Upper lobe of left lung (tissue), 6 donors: ENCODE results near the gene RAB8B. TPM values are rescaled to one million over a fixed set of nuclear protein-coding genes. Genes with fewer than 3 reads are reported as not detected.

Experiments
- ATAC-seq, 2 donors: fragments of 200-7000 bp; cut with Tn5 transposase; one replicate each; pipeline ENCODE4 v1.9.1; 2022; ENCODE audit warnings: mild to moderate bottlenecking in 2 of 2, moderate library complexity in 2 of 2; ENCODE audit not compliant: low FRiP score in 2 of 2
- DNase-seq, 2 donors: peaks; one replicate each; pipeline ENCODE4 v3.0.0-alpha.2; 2019 to 2020
- H3K27ac ChIP-seq, 4 donors: fragments of 200-600 bp; sonication (generic); one replicate each; pipeline ENCODE4 v1.5.1; 2016 to 2019
- H3K27me3 ChIP-seq, 4 donors: fragments of 200-600 bp; sonication (generic); one replicate each; pipeline ENCODE4 v1.5.1; 2017 to 2019
- H3K36me3 ChIP-seq, 4 donors: fragments of 200-600 bp; sonication (generic); one replicate each; pipeline ENCODE4 v1.5.1; 2016 to 2019
- H3K4me1 ChIP-seq, 4 donors: fragments of 200-600 bp; sonication (generic); one replicate each; pipeline ENCODE4 v1.5.1; 2018 to 2019
- H3K4me3 ChIP-seq, 4 donors: fragments of 200-600 bp; sonication (generic); one replicate each; pipeline ENCODE4 v1.5.1; 2017 to 2019; ENCODE audit warnings: mild to moderate bottlenecking in 2 of 4, moderate library complexity in 1 of 4
- H3K9me3 ChIP-seq, 4 donors: fragments of 200-600 bp; sonication (generic); one replicate each; pipeline ENCODE4 v1.5.1; 2018 to 2019
- CTCF ChIP-seq, 6 experiments: fragments of 450-650 bp in 4 of 6; fragments of 200-600 bp in 2 of 6; sonication (generic) in 2 of 6; IDR thresholded peaks; one replicate each; pipeline ENCODE4 v1.5.1; 2016 to 2019; ENCODE audit warnings: antibody characterized with exemption in 6 of 6
- EP300 ChIP-seq, 4 donors: sonication (generic); formaldehyde crosslinking; IDR thresholded peaks; one replicate each; pipeline ENCODE4 v1.5.1; 2017; ENCODE audit warnings: antibody characterized with exemption in 4 of 4, control low read depth in 2 of 4
- POLR2A ChIP-seq, 4 donors: fragments of 450-650 bp; IDR thresholded peaks; one replicate each; pipeline ENCODE4 v1.5.1; 2016 to 2017; ENCODE audit warnings: antibody characterized with exemption in 4 of 4, mild to moderate bottlenecking in 2 of 4
- POLR2AphosphoS5 ChIP-seq, 2 donors: sonication (generic); formaldehyde crosslinking; IDR thresholded peaks; one replicate each; pipeline ENCODE4 v1.5.1; 2017; ENCODE audit warnings: antibody characterized with exemption in 2 of 2
- WGBS, 2 donors: methylation state at CpG; one replicate each; pipeline ENCODE4 v1.1.5; 2017 to 2018; 5-methylcytosine and 5-hydroxymethylcytosine counted together
- total RNA-seq, 6 donors: library from RNA; depleted of rRNA in 4 of 6; stranded (reverse); fragments of >200 nt in 4 of 6; gene quantifications; one replicate each; pipeline versions ENCODE4 v1.1.0 to v1.2.1, GENCODE V29; 2016 to 2021
- donor health status: DM: no; HTN: no; CAD: no; lungs with moderate emphysema.
- donor health status: DM: no; HTN: yes; CAD: no; lungs with severe emphysema.

RAB8B gene
- total RNA-seq, 6 donors from 2014 or later = 10.2 to 54.8 (median 39.2) TPM

DNA sequence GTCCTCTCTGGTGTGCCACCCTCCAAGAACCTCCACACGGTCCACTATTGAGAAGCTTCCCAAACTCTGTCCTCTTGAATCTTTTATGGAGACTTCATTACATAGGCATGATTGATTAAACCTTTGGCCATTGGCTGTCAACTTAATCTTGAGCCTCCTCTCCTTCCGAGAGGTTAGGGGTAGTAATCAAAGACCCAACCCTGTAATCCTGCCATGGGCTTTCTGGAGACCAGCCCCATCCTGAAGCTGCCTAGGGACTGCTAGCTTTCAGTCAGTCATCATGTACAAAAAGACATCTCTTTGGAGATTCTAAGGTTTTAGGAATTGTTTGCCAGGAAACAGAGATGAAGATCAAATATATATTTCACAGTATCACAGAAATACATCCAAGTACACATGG, 125.0 kb downstream of the RAB8B start:
- Histone ChIP-seq H3K27me3 (no peaks in the 10 kb centered on the region), H3K4me1 (no peaks in the 10 kb centered on the region), H3K4me3 (no peak overlapping the region), H3K36me3 (no peaks in the 10 kb centered on the region), H3K9me3 (no peaks in the 10 kb centered on the region), H3K27ac (no peak overlapping the region)
- no peak for DNase-seq
- ATAC-seq = no peak
- TF ChIP-seq EP300 (IDR thresholded peaks at IDR 0.05) = no peak
- TF ChIP-seq POLR2AphosphoS5 (IDR thresholded peaks at IDR 0.05) = no peak
- no peak for TF ChIP-seq POLR2A (IDR thresholded peaks at IDR 0.05)
- TF ChIP-seq CTCF (IDR thresholded peaks at IDR 0.05) = no peak
- WGBS, 2 donors = 69 to 78% methylated on average over 2 of the region's 2 CpGs

Other genes starting within 250 kb of the RAB8B start
- gene TPM1, start 146.9 kb upstream of the RAB8B start, total RNA-seq = 100 to 1,000 TPM; 144 to 343 (median 254) TPM
- gene LACTB, start 67.7 kb upstream of the RAB8B start, total RNA-seq = 10 to 100 TPM; 18.4 to 31.5 (median 23.1) TPM
- 100 to 1,000 TPM in 3 of 6 donors, 10 to 100 TPM in 3; 30.3 to 165 (median 117) TPM for gene RPS27L, start 32.1 kb upstream of the RAB8B start, total RNA-seq
- gene APH1B, start 88.0 kb downstream of the RAB8B start, total RNA-seq = 10 to 100 TPM in 4 of 6 donors, 1 to 10 TPM in 2; 4.9 to 28.9 (median 12.4) TPM
- 10 to 100 TPM in 1 of 6 donors, 1 to 10 TPM in 5; 2.2 to 14.6 (median 6.4) TPM for gene CA12, start 192.2 kb downstream of the RAB8B start, total RNA-seq